ENCODE results near the gene GALE. TPM values are rescaled to one million over a fixed set of nuclear protein-coding genes. Genes with fewer than 3 reads are reported as not detected.

Gene GALE
- total and polyA plus RNA-seq, 2 of the 13 experiments (the other 11 are each of a cell fraction or from before 2014, with no cell fraction given), result 85.2 to 88.4 TPM

- TF ChIP-seq BHLHE40 (IDR thresholded peaks at IDR 0.05; ENCODE audit: low read length) (0 out of 2 replicates have a peak, but pooled peaks have one; percentile 9), KLF15 (CRISPR knock-in tag; IDR thresholded peaks at IDR 0.05; ENCODE audit: borderline replicate concordance) (no peak), ATF2 (CRISPR knock-in tag; IDR thresholded peaks at IDR 0.05) (0 out of 2 replicates have a peak, but pooled peaks have one; percentile 26), NFRKB (IDR thresholded peaks at IDR 0.05) (no peak), PAXIP1 (CRISPR knock-in tag; conservative IDR thresholded peaks at IDR 0.05) (peak; percentile 31; the same call in 1 of the 2 replicates), ZNF577 (CRISPR knock-in tag; IDR thresholded peaks at IDR 0.05; ENCODE audit: borderline replicate concordance, low read depth) (no peak), CCAR2 (optimal IDR thresholded peaks at IDR 0.05; ENCODE audit: low read depth, low read length) (no peak), SSRP1 (CRISPR knock-in tag; IDR thresholded peaks at IDR 0.05) (no peak), EEA1 (CRISPR knock-in tag; IDR thresholded peaks at IDR 0.05; ENCODE audit: borderline replicate concordance) (0 out of 2 replicates have a peak, but pooled peaks have one; percentile 46), MAX (IDR thresholded peaks at IDR 0.05) (peak; percentile 69; the same call in 1 of the 2 replicates)
- TF ChIP-seq, protein P1, sequence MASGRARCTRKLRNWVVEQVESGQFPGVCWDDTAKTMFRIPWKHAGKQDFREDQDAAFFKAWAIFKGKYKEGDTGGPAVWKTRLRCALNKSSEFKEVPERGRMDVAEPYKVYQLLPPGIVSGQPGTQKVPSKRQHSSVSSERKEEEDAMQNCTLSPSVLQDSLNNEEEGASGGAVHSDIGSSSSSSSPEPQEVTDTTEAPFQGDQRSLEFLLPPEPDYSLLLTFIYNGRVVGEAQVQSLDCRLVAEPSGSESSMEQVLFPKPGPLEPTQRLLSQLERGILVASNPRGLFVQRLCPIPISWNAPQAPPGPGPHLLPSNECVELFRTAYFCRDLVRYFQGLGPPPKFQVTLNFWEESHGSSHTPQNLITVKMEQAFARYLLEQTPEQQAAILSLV (CRISPR knock-in tag; IDR thresholded peaks at IDR 0.05; ENCODE audit: borderline replicate concordance), result 0 out of 2 replicates have a peak, but pooled peaks have one; percentile 43
- TF ChIP-seq, protein P2, sequence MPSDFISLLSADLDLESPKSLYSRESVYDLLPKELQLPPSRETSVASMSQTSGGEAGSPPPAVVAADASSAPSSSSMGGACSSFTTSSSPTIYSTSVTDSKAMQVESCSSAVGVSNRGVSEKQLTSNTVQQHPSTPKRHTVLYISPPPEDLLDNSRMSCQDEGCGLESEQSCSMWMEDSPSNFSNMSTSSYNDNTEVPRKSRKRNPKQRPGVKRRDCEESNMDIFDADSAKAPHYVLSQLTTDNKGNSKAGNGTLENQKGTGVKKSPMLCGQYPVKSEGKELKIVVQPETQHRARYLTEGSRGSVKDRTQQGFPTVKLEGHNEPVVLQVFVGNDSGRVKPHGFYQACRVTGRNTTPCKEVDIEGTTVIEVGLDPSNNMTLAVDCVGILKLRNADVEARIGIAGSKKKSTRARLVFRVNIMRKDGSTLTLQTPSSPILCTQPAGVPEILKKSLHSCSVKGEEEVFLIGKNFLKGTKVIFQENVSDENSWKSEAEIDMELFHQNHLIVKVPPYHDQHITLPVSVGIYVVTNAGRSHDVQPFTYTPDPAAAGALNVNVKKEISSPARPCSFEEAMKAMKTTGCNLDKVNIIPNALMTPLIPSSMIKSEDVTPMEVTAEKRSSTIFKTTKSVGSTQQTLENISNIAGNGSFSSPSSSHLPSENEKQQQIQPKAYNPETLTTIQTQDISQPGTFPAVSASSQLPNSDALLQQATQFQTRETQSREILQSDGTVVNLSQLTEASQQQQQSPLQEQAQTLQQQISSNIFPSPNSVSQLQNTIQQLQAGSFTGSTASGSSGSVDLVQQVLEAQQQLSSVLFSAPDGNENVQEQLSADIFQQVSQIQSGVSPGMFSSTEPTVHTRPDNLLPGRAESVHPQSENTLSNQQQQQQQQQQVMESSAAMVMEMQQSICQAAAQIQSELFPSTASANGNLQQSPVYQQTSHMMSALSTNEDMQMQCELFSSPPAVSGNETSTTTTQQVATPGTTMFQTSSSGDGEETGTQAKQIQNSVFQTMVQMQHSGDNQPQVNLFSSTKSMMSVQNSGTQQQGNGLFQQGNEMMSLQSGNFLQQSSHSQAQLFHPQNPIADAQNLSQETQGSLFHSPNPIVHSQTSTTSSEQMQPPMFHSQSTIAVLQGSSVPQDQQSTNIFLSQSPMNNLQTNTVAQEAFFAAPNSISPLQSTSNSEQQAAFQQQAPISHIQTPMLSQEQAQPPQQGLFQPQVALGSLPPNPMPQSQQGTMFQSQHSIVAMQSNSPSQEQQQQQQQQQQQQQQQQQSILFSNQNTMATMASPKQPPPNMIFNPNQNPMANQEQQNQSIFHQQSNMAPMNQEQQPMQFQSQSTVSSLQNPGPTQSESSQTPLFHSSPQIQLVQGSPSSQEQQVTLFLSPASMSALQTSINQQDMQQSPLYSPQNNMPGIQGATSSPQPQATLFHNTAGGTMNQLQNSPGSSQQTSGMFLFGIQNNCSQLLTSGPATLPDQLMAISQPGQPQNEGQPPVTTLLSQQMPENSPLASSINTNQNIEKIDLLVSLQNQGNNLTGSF (CRISPR knock-in tag; IDR thresholded peaks at IDR 0.05), result no peak
- TF ChIP-seq, protein P3, sequence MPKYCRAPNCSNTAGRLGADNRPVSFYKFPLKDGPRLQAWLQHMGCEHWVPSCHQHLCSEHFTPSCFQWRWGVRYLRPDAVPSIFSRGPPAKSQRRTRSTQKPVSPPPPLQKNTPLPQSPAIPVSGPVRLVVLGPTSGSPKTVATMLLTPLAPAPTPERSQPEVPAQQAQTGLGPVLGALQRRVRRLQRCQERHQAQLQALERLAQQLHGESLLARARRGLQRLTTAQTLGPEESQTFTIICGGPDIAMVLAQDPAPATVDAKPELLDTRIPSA (CRISPR knock-in tag; IDR thresholded peaks at IDR 0.05; ENCODE audit: borderline replicate concordance), result no peak
- TF ChIP-seq, protein P4, sequence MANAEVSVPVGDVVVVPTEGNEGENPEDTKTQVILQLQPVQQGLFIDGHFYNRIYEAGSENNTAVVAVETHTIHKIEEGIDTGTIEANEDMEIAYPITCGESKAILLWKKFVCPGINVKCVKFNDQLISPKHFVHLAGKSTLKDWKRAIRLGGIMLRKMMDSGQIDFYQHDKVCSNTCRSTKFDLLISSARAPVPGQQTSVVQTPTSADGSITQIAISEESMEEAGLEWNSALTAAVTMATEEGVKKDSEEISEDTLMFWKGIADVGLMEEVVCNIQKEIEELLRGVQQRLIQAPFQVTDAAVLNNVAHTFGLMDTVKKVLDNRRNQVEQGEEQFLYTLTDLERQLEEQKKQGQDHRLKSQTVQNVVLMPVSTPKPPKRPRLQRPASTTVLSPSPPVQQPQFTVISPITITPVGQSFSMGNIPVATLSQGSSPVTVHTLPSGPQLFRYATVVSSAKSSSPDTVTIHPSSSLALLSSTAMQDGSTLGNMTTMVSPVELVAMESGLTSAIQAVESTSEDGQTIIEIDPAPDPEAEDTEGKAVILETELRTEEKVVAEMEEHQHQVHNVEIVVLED (CRISPR knock-in tag; IDR thresholded peaks at IDR 0.05; ENCODE audit: borderline replicate concordance), result peak; percentile 77
Observed at GRCh38 chr1:23838401-23838866, 37.9 kb upstream of the GALE start (continued).
